Cardiac muscle cell (in vitro differentiated cells and primary cell): Measurements from ENCODE around the gene IPMK. TPM values are rescaled to one million over a fixed set of nuclear protein-coding genes. Genes with fewer than 3 reads are reported as not detected.

ENCODE experiments used
- DNase-seq, 2 donors: peaks; one replicate each; pipeline versions ENCODE4 v3.0.0 to v3.0.0-alpha.2; 2010 to 2017; ENCODE audit warnings: low read depth in 1 of 2, low spot score in 1 of 2
- H3K27ac ChIP-seq: fragments of 200-600 bp; sonication (generic); 2 replicates; pipeline ENCODE4 v1.5.1; 2016
- H3K27me3 ChIP-seq: fragments of 200-600 bp; sonication (generic); 2 replicates; pipeline ENCODE4 v1.6.0; 2016; ENCODE audit warnings: control low read depth
- H3K36me3 ChIP-seq: fragments of 200-600 bp; sonication (generic); 2 replicates; pipeline ENCODE4 v1.5.1; 2016; ENCODE audit warnings: control low read depth
- H3K4me1 ChIP-seq: fragments of 200-600 bp; sonication (generic); 2 replicates; pipeline ENCODE4 v1.8.1; 2017; ENCODE audit warnings: low read depth, mild to moderate bottlenecking, mixed run types
- H3K4me3 ChIP-seq: fragments of 200-600 bp; sonication (generic); 2 replicates; pipeline ENCODE4 v1.5.1; 2016; ENCODE audit warnings: mild to moderate bottlenecking
- H3K9me3 ChIP-seq: fragments of 200-600 bp; sonication (generic); 2 replicates; pipeline ENCODE4 v1.5.1; 2017; ENCODE audit warnings: low read depth, mild to moderate bottlenecking, control low read depth
- CTCF ChIP-seq: IDR thresholded peaks from 2 replicates; pipeline ENCODE4 v1.5.1; 2012; ENCODE audit warnings: low read depth, mild to moderate bottlenecking, low read length
- polyA plus RNA-seq: library from polyadenylated mRNA; unstranded; fragments of >200 nt; fragmentation: Nextera tagmentation; extraction: Ambion mirVana; gene quantifications from 2 replicates; pipeline ENCODE4 v1.2.1, GENCODE V29; 2016
- total RNA-seq: library from RNA; depleted of rRNA; stranded (reverse); fragments of >200 nt; gene quantifications from 2 replicates; pipeline ENCODE4 v1.2.3, GENCODE V29; 2016

Gene IPMK
- total and polyA plus RNA-seq, 2 experiments from 2014 or later, result 2.3 to 4.9 TPM

DNA sequence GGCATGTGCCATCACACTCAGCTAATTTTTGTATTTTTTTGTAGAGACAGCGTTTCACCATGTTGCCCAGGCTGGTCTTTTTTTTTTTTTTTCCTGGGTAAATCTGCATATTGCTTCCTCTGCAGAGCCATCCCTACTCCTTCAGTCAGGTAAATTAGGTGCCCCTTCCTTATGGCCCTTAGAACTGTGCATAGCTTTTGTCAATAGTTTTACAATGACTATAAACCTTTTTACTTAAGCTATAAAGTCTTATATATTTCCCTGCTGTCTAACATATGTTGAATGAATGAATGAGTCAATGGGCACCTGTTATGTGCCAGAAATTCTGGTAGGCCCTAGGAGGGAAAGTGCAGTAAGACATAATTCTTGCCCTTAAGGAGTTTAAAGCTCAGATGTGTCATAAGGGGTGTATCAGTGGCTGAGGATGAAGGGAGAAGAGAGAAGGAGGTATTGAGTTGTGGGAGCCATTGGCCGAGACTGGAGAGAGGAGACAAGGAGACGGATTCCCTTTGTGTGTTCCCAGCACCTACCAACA, 36.5 kb upstream of the IPMK start:
- Histone ChIP-seq H3K36me3 (no peaks in the 10 kb centered on the region), H3K4me1 (no peaks in the 10 kb centered on the region), H3K4me3 (no peak overlapping the region), H3K27ac (no peak overlapping the region), H3K27me3 (no peaks in the 10 kb centered on the region), H3K9me3 (no peaks in the 10 kb centered on the region)
- no peak for DNase-seq
- TF ChIP-seq CTCF, result no peak

DNA sequence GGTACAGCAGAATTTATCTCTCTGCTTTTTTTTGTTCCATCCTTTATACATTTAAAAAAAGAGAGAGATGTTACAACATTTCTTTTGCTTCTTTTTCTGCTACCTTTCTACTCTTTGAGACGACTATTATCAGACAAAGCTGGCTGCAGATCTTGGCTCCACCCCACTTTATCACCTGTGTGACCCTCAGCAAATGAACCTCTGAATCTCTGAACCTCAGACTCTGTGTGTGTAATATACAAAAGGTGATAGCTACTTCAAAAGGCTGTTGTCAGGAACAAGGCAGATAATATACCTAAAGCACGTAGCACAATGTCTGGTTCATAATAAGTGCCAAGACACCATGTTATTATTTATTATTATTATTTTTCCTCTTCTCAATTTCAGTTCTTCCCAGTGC, 34.6 kb upstream of the IPMK start:
- Histone ChIP-seq H3K9me3 (no peaks in the 10 kb centered on the region), H3K4me1 (no peaks in the 10 kb centered on the region), H3K27ac (no peak overlapping the region), H3K4me3 (no peak overlapping the region), H3K36me3 (no peaks in the 10 kb centered on the region), H3K27me3 (no peaks in the 10 kb centered on the region)
- no peak for DNase-seq
- no peak for TF ChIP-seq CTCF

GRCh38 chr10:58300676-58301075, 33.0 kb upstream of the IPMK start:
- no peak for DNase-seq
- Histone ChIP-seq H3K4me1 (no peaks in the 10 kb centered on the region), H3K36me3 (no peaks in the 10 kb centered on the region), H3K27ac (no peak overlapping the region), H3K4me3 (no peak overlapping the region), H3K9me3 (no peaks in the 10 kb centered on the region), H3K27me3 (no peaks in the 10 kb centered on the region)
- TF ChIP-seq CTCF, result no peak

DNA sequence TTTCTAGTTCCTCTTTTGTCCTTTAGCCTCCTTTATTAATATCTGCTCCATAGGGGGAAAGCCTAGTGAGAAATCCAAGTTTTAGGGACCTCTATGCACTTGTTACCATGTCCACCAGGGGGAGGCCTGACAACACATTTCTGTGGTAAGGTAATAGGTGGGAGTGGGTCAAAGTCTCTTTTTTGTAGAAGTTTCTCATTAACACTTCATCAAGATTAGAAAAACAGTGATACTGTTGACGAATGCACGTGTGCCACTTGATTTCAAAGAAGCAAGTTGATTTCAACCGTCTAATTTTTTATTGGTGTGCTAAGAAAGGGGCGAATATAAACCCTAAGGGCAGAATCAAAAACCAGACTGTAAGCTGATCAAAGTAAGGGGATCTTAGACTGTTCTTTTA, 31.9 kb upstream of the IPMK start:
- Histone ChIP-seq H3K27ac (no peak overlapping the region), H3K36me3 (no peaks in the 10 kb centered on the region), H3K4me1 (no peaks in the 10 kb centered on the region), H3K9me3 (no peaks in the 10 kb centered on the region), H3K27me3 (no peaks in the 10 kb centered on the region), H3K4me3 (no peak overlapping the region)
- DNase-seq, result peak; percentile 72
- peak; percentile 87 for TF ChIP-seq CTCF

- Histone ChIP-seq H3K27ac (peak overlapping the region; percentile 64), H3K36me3 (peaks cover 5% of the 10 kb centered on the region), H3K9me3 (no peaks in the 10 kb centered on the region), H3K4me1 (no peaks in the 10 kb centered on the region), H3K27me3 (no peaks in the 10 kb centered on the region), H3K4me3 (no peak overlapping the region)
- no peak for TF ChIP-seq CTCF
- no peak for DNase-seq
These were observed 26.3 kb upstream of the IPMK start for GRCh38 chr10:58293989-58294388.
